Astrocyte of the hippocampus (primary cell): ENCODE results near the gene FAM111A.
A peak's percentile ranks its signal among the peaks of the same experiment; 100 is the strongest.
"Not testable (repeated sequence)": the region's sequence is repeated elsewhere in the genome, so short reads cannot be mapped to it uniquely, and the experiment has no call there.

Source experiments
- DNase-seq: peaks from one replicate; pipeline ENCODE4 v3.0.0; 2011; ENCODE audit warnings: low read depth, low spot score

Gene FAM111A

GRCh38 chr11:59142530-59143507, at the start of gene FAM111A:
Gene FAM111A (plus strand): TSS chr11:59142856. CDS start chr11:59148873, 6,017 bp downstream.
- DNase-seq, result peak; percentile 94

GRCh38 chr11:59093576-59093975, 49.1 kb upstream of the FAM111A start:
- DNase-seq, result not testable (repeated sequence)

- DNase-seq, result not testable (repeated sequence)
Measured at GRCh38 chr11:59095225-59095624, 47.4 kb upstream of the FAM111A start.

- not testable (repeated sequence) for DNase-seq
Measured at GRCh38 chr11:59095972-59096575, 46.6 kb upstream of the FAM111A start.

- peak; percentile 65 for DNase-seq
Measured at GRCh38 chr11:59097113-59097708, 45.4 kb upstream of the FAM111A start.

- DNase-seq, result not testable (repeated sequence)
Measured at GRCh38 chr11:59097938-59098337, 44.7 kb upstream of the FAM111A start.

GRCh38 chr11:59102259-59102765, 40.3 kb upstream of the FAM111A start:
- peak; percentile 48 for DNase-seq

- peak; percentile 90 for DNase-seq
Measured at GRCh38 chr11:59106363-59107336, 36.0 kb upstream of the FAM111A start, which contains the start of gene FAM111B. Gene FAM111B (plus strand): TSS chr11:59107237. CDS start chr11:59109626, 2,389 bp downstream.

GRCh38 chr11:59107721-59108120, 34.9 kb upstream of the FAM111A start:
- DNase-seq, result peak; percentile 1

GRCh38 chr11:59112494-59112893, 30.2 kb upstream of the FAM111A start:
- DNase-seq, result no peak

GRCh38 chr11:59114344-59114743, 28.3 kb upstream of the FAM111A start:
- no peak for DNase-seq

- DNase-seq, result no peak
Measured at GRCh38 chr11:59115553-59115952, 27.1 kb upstream of the FAM111A start.

- DNase-seq, result no peak
Measured at GRCh38 chr11:59117774-59118173, 24.9 kb upstream of the FAM111A start.

GRCh38 chr11:59119826-59120225, 22.8 kb upstream of the FAM111A start:
- no peak for DNase-seq

GRCh38 chr11:59135648-59136461, 6.8 kb upstream of the FAM111A start:
- peak; percentile 91 for DNase-seq

GRCh38 chr11:59136551-59136950, 6.1 kb upstream of the FAM111A start:
- DNase-seq, result not testable (repeated sequence)

GRCh38 chr11:59137190-59137589, 5.5 kb upstream of the FAM111A start:
- no peak for DNase-seq

GRCh38 chr11:59138643-59139042, 4.0 kb upstream of the FAM111A start:
- DNase-seq, result peak; percentile 7

GRCh38 chr11:59141191-59141590, 1.5 kb upstream of the FAM111A start:
- DNase-seq, result no peak
